Parietal lobe (tissue), 2 donors: ENCODE results near the gene TGIF2. TPM values are rescaled to one million over a fixed set of nuclear protein-coding genes. Genes with fewer than 3 reads are reported as not detected.

Experiments
- small RNA-seq: library from RNA; depleted of rRNA; stranded (forward); fragments of <200 nt; gene quantifications from one replicate; pipeline ENCODE3, GENCODE V24; 2014; ENCODE audit warnings: low replicate concordance
- total RNA-seq: library from RNA; depleted of rRNA; stranded (reverse); fragments of >200 nt; gene quantifications from one replicate; pipeline ENCODE4 v1.2.3, GENCODE V29; 2014

Gene TGIF2
- 8.8 TPM for total RNA-seq

GRCh38 chr20:36573103-36573797 lies at the start of gene TGIF2:
TGIF2 (plus strand) TSS chr20:36573597; CDS start chr20:36578775, 5,178 bp downstream.

GRCh38 chr20:36541227-36541767 lies 32.1 kb upstream of the TGIF2 start, which contains the start of gene MYL9:
MYL9 (plus strand) TSS chr20:36541519; CDS start chr20:36544885, 3,366 bp downstream.

GRCh38 chr20:36605399-36606157 lies 32.2 kb downstream of the TGIF2 start, which contains the start of gene RAB5IF:
RAB5IF (plus strand) TSS chr20:36605779; CDS start chr20:36605952, 173 bp downstream.

Small RNA genes lying within 50 kb of the gene (small RNA-seq; reads per million reads assigned to genes)
- gene RF00017, result not detected

Other genes with a start within 250 kb of the TGIF2 start
- not detected for gene MYL9, start 32.1 kb upstream of the TGIF2 start, total RNA-seq
- 27.9 TPM for gene RAB5IF, start 32.2 kb downstream of the TGIF2 start, total RNA-seq
- gene SLA2, start 72.6 kb downstream of the TGIF2 start, total RNA-seq, result 0.31 TPM
- gene NDRG3, start 172.5 kb downstream of the TGIF2 start, total RNA-seq, result 43.5 TPM
- 5.3 TPM for gene DSN1, start 200.2 kb downstream of the TGIF2 start, total RNA-seq